NCI-H345 treated with DMSO at 0.1 percent for 48 hours (cell line): ENCODE results near the gene ZNF837.
A peak's percentile ranks its signal among the peaks of the same experiment; 100 is the strongest.
"Not testable (repeated sequence)": the region's sequence is repeated elsewhere in the genome, so short reads cannot be mapped to it uniquely, and the experiment has no call there.

Experiments
- DNase-seq: peaks from one replicate; lab custom pipeline; 2025; ENCODE audit not compliant: unreplicated experiment; lab: John Stamatoyannopoulos, UW

Gene ZNF837

GRCh38 chr19:58380662-58381459, at the start of gene ZNF837:
Gene ZNF837 (minus strand): TSS chr19:58381030. CDS start chr19:58369332, 11,698 bp downstream.
- DNase-seq, result peak; percentile 92

GRCh38 chr19:58429745-58430144, 48.9 kb upstream of the ZNF837 start:
- DNase-seq, result no peak

DNA sequence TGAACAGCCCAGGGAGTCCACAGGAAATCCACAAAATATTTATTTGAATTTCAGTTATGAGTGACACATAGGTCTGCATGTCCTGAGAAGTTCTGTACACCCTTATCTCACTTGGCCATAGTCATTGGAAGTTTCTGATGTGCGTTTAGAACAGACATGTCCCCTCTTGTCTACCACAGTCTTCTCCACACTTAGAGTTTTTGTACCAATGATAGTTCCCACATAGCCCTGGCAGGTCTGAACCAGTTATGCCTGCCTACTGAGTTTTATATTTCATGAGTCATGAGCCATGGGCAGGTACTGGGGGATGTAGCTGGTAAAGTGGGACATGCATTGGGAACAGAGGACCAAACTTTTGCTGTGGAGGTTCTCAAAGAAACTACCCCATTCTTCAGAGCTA, 47.8 kb upstream of the ZNF837 start:
- no peak for DNase-seq

DNA sequence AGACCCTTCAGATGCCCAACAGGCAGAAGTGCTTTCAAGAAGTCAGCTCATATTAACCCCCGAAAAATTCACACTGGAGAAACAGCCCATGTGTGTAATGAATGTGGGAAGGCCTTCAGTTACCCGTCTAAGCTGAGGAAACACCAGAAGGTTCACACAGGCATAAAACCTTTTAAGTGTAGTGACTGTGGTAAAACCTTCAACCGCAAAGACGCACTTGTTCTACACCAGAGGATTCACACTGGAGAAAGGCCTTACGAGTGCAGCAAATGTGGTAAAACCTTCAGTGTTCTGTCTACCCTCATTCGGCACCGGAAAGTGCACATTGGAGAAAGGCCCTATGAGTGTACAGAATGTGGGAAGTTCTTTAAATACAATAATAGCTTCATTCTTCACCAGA, 36.2 kb upstream of the ZNF837 start:
- DNase-seq, result no peak

- no peak for DNase-seq
Measured at GRCh38 chr19:58416604-58417003, 35.8 kb upstream of the ZNF837 start.

DNA sequence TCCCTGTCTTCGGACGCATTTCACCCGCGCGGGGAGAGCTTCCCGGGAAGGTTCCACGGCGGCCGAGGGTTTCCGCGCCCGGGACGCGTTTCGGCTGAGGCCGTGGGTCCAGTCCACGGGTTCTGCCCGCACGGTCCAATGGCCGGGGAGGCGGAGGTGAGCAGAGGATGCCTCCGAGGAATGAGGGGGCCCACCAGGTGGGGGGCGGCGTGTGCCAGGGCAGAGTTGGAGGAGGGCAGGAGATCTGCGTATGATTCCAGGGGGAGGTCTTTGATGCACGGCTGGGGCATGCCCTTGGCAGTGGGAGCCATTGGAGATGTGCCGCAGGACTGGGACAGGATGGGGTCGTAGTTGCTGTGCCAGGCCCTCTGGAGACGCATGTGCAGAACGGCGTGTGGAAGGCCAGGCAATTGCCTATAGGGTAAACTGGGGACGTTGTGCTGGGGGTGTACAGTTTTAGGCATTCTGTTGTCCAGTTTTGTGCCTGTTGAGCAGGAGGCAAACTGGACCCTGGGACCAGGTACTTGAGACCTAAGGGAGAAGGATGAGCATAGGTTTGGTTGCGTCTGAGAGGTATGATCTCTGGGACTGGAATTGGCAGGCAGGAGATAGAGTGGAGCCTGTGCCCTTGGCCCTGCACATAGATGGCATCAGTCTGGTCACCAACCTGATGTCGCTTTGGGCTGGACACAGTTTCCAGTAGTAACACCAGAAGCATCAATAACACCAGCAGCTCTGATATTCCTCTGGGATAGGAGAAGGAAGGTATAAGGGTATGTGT, 28.4 kb upstream of the ZNF837 start:
- DNase-seq, result peak; percentile 1

GRCh38 chr19:58408152-58409009, 27.6 kb upstream of the ZNF837 start, which contains the start of gene ZNF584:
Gene ZNF584 (plus strand): TSS chr19:58408649. CDS start chr19:58409148, 499 bp downstream.
- DNase-seq, result peak; percentile 70

DNA sequence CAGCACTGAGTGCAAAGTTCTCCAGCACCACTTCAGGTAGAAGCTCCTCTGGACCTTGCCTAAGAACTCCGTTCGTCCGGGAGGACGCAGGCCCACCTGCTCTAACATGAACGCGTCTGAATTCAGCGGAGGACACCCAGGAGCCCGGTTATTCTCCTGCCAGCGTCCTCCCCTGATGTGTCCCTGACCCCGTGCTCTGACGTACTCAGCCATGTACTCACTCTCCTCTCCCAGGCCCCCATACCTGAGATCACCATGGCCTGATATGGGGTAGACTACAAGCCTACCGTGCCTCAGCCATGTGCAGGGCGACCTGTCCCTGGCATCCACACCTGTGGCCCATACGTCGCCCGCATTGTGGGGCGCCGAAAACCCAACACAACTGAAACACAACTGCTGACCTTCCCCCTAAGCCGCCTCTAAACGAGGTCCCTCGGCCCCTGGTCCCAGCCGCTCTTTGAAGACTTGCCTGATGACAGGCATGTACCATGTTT, 26.9 kb upstream of the ZNF837 start:
- DNase-seq, result no peak

DNA sequence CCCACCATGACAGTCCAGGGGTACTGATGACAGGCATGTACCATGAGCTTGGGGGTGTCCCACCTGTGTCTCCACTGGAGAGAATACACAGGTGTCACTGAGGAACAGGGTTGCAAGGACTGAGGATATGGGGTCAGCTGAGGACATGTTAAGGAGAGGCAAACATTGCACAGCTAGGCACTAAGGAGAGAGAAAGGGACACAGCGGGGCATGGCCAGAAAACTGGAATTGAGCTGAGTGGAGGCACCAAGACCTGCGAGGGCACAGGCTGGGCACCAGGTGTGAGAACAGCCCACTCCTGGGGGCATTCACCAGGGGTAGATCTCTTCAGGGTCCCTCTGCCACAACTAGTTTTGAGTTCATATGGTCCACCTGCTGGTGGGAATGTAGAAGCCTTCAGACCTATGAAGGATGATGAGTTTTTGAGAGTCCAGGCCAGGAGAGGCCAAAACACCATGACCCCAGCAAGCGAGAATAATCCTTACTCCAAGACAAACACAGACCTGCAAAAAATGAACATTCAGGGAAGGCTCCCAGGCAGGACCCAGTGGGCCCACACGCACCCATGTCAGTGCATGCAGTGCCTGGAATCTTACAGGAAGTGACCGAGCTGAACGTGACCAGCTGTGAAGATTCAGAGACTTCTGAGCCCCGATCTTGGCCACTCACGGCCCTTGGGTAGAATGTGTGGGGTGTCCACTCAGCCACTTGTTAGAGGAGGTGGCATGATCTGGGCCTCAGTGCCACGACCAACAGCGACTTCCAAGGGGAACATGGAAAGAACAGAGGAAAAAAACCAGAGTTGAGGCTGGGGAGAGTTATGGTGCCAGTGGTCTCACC, 26.2 kb upstream of the ZNF837 start:
- DNase-seq, result no peak

DNA sequence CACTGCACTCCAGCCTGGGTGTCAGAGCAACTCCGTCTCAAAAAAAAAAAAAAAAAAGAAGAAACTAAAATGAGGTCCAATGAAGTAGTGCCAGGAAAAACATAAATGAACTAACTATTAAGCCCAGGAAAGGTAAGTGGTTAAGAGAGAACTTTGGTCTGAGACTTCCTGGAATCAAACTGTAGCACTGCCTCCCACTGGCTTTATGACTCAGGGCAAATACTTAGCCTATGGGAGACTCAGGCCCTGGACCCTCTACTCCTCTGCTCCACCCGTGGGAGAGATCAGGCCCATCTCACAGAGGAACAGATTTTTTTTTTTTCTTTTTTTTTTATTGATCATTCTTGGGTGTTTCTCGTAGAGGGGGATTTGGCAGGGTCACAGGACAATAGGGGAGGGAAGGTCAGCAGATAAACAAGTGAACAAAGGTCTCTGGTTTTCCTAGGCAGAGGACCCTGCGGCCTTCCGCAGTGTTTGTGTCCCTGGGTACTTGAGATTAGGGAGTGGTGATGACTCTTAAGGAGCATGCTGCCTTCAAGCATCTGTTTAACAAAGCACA, 23.2 kb upstream of the ZNF837 start:
- not testable (repeated sequence) for DNase-seq

- DNase-seq, result no peak
Measured at GRCh38 chr19:58401840-58402421, 21.1 kb upstream of the ZNF837 start.

GRCh38 chr19:58400916-58401839, 20.3 kb upstream of the ZNF837 start:
- peak; percentile 94 for DNase-seq

GRCh38 chr19:58400316-58400915, 19.6 kb upstream of the ZNF837 start:
- peak; percentile 18 for DNase-seq

- DNase-seq, result no peak
Measured at GRCh38 chr19:58399903-58400302, 19.1 kb upstream of the ZNF837 start.

GRCh38 chr19:58398545-58398944, 17.7 kb upstream of the ZNF837 start:
- no peak for DNase-seq

DNA sequence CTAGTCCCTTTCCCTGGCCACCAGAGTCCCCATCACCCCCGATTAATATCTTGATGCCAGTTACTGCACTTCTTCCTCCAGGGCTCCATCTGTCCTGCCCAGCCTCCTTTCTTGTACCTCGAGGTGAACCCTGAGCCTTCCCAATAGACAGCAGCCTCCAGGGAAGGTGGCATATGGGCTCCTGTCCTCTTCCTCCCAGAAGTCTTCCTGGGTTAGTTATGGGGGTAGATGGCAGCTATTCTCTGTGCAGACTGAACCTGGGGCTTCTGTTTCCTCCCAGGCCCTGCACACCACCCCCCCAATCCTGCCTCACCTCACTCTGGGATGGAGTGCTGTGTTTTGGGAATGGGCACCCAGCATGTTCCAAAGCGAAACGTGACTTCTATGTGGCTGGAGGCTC, 17.3 kb upstream of the ZNF837 start:
- DNase-seq, result no peak

DNA sequence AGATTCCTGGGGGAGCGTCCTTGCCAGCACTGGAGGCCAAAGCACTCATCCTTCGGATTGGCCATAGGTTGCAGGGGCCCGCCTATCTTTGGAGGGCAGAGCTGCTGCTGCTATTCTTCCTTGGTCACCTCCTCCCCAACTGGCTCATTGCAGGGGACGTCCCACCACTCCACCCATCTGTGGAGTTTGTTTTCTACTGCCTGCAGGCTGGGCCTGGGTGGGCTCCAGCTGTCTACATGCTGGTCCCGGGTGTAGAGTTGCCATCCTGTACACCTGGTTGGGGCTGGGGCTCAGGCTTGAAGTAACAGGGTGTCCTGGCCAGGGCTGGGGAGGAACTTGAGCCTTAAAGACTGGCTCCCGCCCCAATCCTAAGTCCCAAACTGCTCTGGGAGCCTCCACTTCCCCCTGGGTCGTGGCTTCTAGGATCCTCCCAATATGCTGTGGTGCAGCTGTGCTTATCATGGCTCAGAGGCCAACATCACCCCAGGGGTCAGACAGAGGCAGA, 16.8 kb upstream of the ZNF837 start:
- DNase-seq, result no peak
